BJ (cell line): Measurements from ENCODE around the gene ARHGEF17. TPM values are rescaled to one million over a fixed set of nuclear protein-coding genes. Genes with fewer than 3 reads are reported as not detected.

Source experiments
- CTCF ChIA-PET: fragments of 350-600 bp; formaldehyde crosslinking; extraction: SDS; loops from one replicate; lab custom pipeline; 2021; ENCODE audit warnings: antibody characterized with exemption, inconsistent platforms; lab: Yijun Ruan, JAX
- POLR2A ChIA-PET: fragments of 300-600 bp; sonication (Branson Sonifier 250); formaldehyde crosslinking; extraction: SDS; loops from one replicate; lab custom pipeline; 2021; ENCODE audit warnings: antibody characterized with exemption; lab: Charles Lee
- DNase-seq: peaks from one replicate; pipeline ENCODE4 v3.0.0-alpha.2; 2011; ENCODE audit warnings: low read depth
- H3K27me3 ChIP-seq: 2 replicates; pipeline ENCODE4 v1.6.0; 2011; ENCODE audit warnings: low read length; ENCODE audit not compliant: control insufficient read depth, insufficient read depth
- H3K36me3 ChIP-seq: 2 replicates; pipeline ENCODE4 v1.5.1; 2011; ENCODE audit warnings: low read length; ENCODE audit not compliant: control insufficient read depth, insufficient read depth
- H3K4me3 ChIP-seq: 2 replicates; pipeline ENCODE4 v1.5.1; 2011; ENCODE audit warnings: low read depth, mild to moderate bottlenecking, control low read depth, low read length
- CTCF ChIP-seq: IDR thresholded peaks from 2 replicates; pipeline ENCODE4 v1.5.1; 2011; ENCODE audit warnings: low read depth, mild to moderate bottlenecking, control low read depth, inconsistent platforms, low read length, moderate library complexity; ENCODE audit not compliant: insufficient read depth
- polyA plus RNA-seq: library from polyadenylated mRNA; depleted of rRNA; stranded (reverse); fragments of >200 nt; gene quantifications from 2 replicates; pipeline ENCODE4 v1.2.3, GENCODE V29; 2011

Gene ARHGEF17
- polyA plus RNA-seq, 1 experiment = 85.7 TPM

GRCh38 chr11:73384872-73385689, 77.0 kb downstream of the ARHGEF17 start:
- DNase-seq = no peak
- ChIA-PET POLR2A (interaction anchor here (1.0 kb wide), 1 partner anchor 76 kb away, joined by 4 read pairs; no protein-coding TSS in a partner anchor), CTCF (interaction anchor here (0.8 to 2.1 kb wide), 11 partner anchors 8 to 276 kb away, joined by 3 to 9 read pairs (median 4); no protein-coding TSS in a partner anchor)
- H3K4me3 ChIP-seq = no peak overlapping the region
- no peaks in the 10 kb centered on the region for H3K27me3 ChIP-seq
- no peak for TF ChIP-seq CTCF
- H3K36me3 ChIP-seq = no peaks in the 10 kb centered on the region

- Histone ChIP-seq H3K4me3 (no peak overlapping the region), H3K27me3 (no peaks in the 10 kb centered on the region), H3K36me3 (peaks cover 2% of the 10 kb centered on the region; the same call in 1 of the 2 replicates)
- DNase-seq = no peak
- POLR2A ChIA-PET = interaction anchor here (1.0 kb wide), 1 partner anchor 77 kb away, joined by 4 read pairs; no protein-coding TSS in a partner anchor
- TF ChIP-seq CTCF = no peak
- CTCF ChIA-PET = interaction anchor here (0.9 to 2.1 kb wide), 7 partner anchors 7 to 275 kb away, joined by 3 to 9 read pairs (median 4); no protein-coding TSS in a partner anchor
Observed at GRCh38 chr11:73386016-73386415, 77.9 kb downstream of the ARHGEF17 start.

- peaks cover 2% of the 10 kb centered on the region; the same call in 1 of the 2 replicates for H3K36me3 ChIP-seq
- CTCF ChIA-PET = interaction anchor here (0.8 to 1.7 kb wide), 4 partner anchors 10 to 79 kb away, joined by 3 to 4 read pairs (median 3); no protein-coding TSS in a partner anchor
- TF ChIP-seq CTCF = no peak
- H3K27me3 ChIP-seq = no peaks in the 10 kb centered on the region
- no peak for DNase-seq
- POLR2A ChIA-PET = no interaction called here
- no peak overlapping the region for H3K4me3 ChIP-seq
Observed at GRCh38 chr11:73386546-73386945, 78.5 kb downstream of the ARHGEF17 start.

- ChIA-PET CTCF (interaction anchor here (0.6 to 2.5 kb wide), 9 partner anchors 11 to 197 kb away, joined by 3 to 8 read pairs (median 3); no protein-coding TSS in a partner anchor), POLR2A (no interaction called here)
- Histone ChIP-seq H3K36me3 (peaks cover 4% of the 10 kb centered on the region; the same call in 1 of the 2 replicates), H3K27me3 (no peaks in the 10 kb centered on the region), H3K4me3 (no peak overlapping the region)
- no peak for TF ChIP-seq CTCF
- no peak for DNase-seq
Observed at GRCh38 chr11:73387594-73388264, 79.7 kb downstream of the ARHGEF17 start.
